Stimulated activated CD4-positive, alpha-beta T cell treated with anti-CD3 and anti-CD28 coated beads, Interleukin-4, amount 100 ng/mL, for 24 hours (primary cell): ENCODE measurements around the gene DUSP3.
A peak's percentile ranks its signal among the peaks of the same experiment; 100 is the strongest.

ENCODE experiments used
- DNase-seq: peaks from one replicate; pipeline ENCODE4 v3.0.0-alpha.2; 2020

Gene DUSP3

GRCh38 chr17:43767713-43768059, 11.1 kb downstream of the DUSP3 start:
- DNase-seq, result no peak

DNA sequence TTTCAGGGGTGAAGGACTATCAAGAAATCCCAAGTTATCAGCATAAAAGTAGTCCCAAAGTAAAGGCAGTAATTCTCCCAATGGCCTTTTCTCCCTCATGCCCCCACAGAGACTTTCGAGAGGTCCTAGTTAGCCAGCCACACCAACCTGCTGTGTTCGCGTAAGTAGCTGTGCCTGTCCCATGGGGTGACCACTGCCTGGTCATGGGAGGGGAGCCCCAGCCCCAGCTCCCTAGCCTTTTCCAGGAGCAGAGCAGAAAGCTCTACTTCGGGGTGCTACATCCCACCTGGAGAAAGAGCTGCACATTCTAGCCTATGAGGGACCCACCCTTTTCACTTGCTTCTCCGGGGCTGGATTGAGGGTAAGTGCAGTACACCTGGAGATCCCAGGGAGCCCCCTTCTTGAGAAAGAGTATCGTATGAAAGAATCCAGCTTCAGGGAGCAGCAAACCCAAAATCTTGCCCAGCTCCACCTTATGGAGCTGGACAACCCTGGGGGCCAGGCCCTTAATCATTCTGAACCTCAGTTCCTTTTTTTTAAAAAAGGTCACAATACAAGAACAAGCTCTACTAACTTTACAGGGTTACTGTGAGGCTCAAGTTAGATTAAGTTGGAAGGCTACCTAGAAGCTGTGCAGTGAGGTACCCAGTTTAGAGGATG, 11.6 kb downstream of the DUSP3 start:
- DNase-seq, result no peak

- DNase-seq, result peak; percentile 59
Observed at GRCh38 chr17:43766413-43767052, 12.2 kb downstream of the DUSP3 start.

DNA sequence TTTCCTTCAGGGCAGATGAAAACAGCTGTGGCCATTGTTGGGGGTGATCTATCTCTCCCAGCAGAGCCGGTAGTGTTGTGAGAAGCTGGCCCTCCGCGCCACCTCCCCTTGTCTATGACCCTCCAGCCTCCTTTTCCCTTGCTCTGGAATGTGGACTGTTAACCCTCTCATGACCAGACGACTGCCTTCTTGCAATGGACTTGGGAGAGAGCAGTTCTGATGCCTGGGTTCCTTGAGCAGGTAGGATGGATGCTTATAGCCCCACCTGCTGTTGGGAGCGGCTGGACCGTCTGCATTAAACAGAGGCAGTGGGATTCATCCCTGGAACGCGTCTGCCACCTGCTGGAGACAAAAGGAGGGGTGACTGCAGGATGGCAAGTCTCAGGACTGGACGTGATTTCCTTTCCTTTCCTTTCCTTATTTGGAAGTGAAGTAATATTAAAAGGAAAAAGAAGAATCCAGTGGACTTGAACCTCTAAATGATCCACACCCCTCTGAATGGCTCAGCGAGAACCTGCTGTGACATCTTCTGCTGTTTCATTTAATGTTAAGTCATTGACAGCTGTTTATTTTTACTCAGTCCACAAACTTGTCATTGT, 18.4 kb downstream of the DUSP3 start:
- peak; percentile 94 for DNase-seq

DNA sequence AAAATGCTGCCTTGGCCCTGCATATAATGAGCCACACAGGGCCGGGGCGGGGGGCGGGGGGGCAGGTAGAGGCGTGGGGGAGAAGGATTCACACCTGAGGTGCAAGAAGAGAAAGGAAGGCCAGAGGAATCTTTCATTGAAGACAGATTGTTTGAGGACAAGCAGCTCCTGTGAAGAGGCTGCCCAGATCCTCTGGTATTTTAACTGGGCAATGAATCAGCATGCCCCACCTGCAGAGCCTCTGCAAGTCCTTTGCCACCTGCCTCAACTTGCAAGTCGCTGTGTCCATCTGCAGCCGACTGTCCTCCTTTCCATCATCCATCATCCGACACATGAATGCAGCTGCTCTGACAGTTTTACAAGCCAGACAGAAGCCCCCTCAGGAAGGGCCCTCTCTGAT, 18.9 kb downstream of the DUSP3 start:
- no peak for DNase-seq

DNA sequence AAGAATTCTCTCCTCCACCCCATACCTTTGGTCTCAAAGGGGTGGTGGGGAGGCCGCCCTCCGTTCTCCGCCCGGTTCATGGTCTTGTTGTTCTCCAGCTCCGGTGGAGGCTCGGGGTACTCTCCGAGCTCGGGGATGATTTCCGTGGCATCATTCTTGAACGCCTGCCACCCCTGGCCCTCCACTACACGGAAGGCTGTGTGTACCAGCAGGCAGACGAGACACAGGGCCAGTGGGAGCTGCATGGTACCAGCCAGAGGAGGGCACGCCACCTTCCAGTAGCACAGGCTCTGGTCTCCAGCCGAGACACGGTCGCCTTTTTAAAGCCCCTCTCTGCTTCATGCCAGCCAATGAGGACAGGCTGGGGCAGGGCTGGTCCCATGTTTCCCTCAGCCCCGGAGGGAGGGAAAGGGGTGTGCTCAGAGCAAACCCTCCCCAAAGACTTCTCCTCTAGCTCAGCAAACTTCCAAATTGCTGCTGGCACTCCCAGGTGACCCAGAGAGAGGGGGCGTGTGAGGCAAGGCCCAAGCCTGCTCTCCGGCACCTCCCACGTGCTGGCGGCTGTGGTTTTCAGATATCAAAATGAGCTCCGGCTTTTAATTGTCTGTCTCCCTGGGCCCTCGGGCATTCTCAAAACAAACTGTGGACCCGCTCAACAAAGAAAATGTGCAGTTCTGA, 20.1 kb downstream of the DUSP3 start, which contains the start of gene SOST:
TSS of gene SOST (minus strand) at position 295 of the 678 bp plus-strand sequence. CDS start at position 245, 50 bp downstream.
- DNase-seq, result no peak

DNA sequence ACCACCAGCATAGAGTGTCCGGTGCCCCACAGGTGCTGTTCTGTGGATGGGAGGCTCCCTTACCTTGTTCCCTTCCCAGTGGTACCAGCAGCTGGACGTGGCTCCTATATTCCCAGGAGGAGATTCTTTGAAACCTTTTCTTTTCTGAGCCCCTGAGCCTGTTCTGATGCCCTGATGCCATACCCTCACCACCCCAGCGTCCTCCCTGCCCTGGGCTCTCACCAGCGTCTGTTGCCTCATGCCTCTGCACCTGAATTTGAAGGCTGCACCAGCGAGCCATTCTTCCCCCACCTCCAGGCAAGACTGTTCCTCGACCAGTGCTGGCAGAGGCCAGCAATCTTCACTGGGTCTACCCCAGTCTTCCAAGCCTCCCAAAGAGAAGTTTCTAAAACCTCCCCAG, 20.7 kb downstream of the DUSP3 start:
- no peak for DNase-seq

DNA sequence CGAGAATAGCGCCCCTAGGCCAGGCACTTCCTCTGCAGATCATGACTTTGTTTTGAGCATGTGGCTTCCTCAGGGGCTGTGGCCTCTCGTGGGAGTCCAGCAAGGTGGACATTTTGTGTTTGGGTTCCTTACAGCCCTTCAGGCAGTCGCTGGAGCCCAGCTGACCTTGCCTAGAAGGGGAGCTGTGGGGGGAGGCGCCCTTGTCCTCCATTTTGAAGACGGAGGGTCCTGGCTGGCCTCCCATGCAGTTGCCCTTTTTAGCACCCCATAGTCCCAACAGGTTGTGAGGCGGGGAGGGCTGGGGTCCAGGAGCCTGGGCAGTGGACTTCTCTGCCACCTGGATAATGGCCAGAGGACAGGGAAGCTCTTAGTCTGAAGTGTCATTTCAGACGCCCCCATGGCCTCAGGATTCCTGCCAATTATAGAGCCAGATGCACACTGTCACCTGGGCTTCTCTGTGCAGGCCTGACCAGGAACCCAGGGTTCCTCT, 21.6 kb downstream of the DUSP3 start:
- no peak for DNase-seq

DNA sequence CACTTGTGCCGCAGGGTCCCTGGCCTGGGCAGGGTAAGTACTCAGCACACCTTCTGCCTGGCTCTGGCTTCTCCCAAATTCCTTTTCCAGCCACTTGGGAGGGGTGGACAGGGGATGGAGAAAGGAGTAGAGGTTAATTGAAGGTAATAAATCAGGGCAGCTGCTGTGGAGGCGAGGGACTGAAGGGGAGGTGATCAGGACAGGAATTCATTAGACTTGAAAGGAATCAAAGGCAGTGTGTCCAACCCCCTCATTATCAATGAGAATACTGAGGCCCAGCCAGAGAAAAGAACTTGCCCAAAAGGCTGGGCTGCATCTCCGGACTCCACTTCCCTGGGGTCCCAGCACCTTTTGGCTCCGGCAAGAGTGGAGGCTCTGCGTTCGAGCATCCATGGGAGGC, 22.6 kb downstream of the DUSP3 start:
- no peak for DNase-seq

DNA sequence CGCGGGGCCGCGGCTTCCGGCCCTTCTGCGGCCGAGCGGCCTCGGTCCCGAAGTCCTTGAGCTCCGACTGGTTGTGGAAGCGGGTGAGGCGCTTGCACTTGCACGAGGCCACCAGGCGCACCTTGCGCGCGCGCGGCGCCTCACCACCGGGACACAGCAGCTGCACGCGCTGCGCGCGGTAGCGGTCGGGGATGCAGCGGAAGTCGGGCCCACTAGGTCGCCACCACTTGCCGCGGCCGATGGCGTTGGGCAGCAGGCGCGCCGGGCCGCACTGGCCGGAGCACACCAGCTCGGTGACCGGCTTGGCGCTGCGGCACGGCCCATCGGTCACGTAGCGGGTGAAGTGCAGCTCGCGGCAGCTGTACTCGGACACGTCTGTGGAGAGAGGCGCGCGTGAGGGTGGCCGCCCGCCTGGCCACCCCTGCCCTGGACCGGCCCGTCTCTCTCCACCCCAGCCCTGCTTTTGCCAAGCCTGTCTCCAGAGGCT, 23.3 kb downstream of the DUSP3 start:
- DNase-seq, result no peak

DNA sequence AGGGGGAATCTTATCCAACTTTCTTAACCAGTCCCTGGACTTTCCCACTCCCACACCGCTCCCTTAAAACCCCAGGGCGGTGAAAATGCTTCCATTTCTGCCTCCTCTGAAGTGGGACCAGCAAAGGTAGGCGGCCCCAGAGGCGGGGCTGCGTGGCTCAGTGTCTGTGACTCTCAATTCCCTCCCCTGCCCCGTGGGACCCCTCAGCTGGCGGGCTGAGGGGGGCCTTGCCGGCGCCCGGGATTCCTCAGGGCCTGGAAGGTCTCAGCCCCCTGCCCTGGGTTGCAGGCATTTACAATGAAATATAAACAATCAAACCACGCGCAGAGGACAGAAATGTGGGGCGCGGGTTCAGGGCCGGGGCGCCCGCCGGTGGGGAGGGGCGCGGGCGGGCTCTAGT, 23.8 kb downstream of the DUSP3 start:
- no peak for DNase-seq

GRCh38 chr17:43753493-43754129, 25.2 kb downstream of the DUSP3 start:
- DNase-seq, result no peak

GRCh38 chr17:43750153-43750552, 28.6 kb downstream of the DUSP3 start:
- DNase-seq, result no peak

- DNase-seq, result no peak
Observed at GRCh38 chr17:43745541-43745940, 33.2 kb downstream of the DUSP3 start.

DNA sequence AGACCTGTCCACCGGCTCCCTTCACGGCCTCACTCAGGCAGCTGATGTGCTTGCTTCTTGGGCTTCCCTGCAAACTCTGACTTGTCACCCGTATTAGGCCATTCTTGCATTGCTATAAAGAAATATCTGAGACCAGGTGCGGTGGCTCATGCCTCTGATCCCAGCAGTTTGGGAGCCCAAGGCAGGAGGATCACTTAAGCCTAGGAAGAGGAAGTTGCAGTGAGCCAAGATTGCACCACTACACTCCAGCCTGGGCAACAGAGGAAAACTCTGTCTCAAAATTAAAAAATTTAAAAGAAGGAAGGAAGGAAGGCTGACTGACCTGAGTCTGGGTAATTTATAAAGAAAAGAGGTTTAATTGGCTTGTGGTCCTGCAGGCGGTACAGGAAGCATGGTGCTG, 37.1 kb downstream of the DUSP3 start:
- no peak for DNase-seq

- no peak for DNase-seq
Observed at GRCh38 chr17:43740541-43740940, 38.2 kb downstream of the DUSP3 start.

- DNase-seq, result no peak
Observed at GRCh38 chr17:43737722-43738121, 41.1 kb downstream of the DUSP3 start.

DNA sequence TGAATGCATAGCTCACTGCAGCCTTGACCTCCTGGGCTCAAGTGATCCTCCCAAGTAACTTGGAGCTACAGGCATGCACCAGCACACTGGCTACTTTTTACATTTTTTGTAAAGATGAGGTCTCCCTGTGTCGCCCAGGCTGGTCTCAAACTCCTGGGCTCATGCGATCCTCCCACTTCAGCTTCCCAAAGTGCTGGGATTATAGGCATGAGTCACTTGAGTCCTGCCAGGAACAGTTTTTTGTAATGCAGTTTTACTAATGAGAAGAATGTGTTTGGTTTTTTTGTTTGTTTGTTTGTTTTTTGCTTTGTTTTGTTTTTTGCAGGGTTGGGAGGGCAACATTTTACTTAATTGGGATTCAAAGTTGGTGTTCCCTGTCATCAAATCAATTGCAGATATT, 42.4 kb downstream of the DUSP3 start:
- DNase-seq, result no peak

DNA sequence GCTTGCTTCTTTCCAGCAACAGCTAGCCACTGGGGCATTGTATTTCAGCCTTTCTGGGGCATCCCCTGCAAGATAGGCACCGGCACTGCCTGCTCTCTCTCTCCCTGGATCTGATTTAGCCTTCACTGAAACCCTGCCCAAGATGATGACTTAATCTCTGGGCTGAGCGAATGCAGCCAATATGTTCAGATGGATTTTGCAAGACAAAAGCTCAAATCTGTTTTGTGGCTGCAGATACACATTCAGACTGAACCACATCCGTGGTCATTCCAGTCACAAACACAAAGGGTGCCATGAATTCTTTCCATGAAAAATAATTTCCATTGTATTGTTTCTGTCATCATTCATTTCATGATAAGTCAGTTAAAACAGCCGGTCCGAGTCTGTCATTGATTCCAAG, 44.4 kb downstream of the DUSP3 start:
- no peak for DNase-seq

DNA sequence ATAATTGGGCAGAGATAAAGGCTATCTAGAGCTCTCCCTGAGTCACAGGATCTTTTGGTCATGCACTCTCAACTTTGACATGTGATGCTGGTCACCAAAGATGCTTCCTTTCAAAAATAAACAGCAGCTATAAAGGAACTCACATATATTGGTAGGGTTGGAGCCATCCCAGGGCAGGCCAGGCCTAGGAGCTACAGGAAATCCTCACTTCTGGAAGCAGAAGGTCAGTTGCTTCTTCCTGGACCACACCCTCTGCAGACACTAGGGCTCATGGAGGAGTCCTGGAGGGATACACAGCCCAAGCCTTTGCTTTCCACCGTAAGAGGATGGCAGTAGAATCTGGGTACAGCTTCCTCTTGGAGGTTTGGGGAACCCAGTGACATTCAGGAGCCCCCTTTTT, 44.8 kb downstream of the DUSP3 start:
- DNase-seq, result no peak

DNA sequence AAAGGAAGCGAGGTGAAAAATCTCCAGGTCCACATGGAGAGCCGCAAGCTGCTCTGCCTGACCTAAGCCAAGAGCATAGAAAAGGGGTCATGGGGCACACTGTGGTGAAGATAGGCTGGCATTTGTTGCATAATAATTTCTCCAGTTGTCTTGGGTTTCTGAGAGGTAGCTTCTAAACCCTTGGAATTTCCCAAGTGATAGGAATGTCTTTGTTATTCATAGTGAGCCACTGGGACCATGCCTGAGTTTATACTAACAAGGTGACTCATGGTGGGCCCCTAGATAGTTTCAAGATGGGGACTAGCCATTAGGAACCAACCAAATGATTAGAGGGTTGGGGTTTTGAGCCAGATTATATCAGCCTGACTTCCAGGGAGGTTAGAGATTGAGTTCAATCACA, 45.8 kb downstream of the DUSP3 start:
- DNase-seq, result no peak

DNA sequence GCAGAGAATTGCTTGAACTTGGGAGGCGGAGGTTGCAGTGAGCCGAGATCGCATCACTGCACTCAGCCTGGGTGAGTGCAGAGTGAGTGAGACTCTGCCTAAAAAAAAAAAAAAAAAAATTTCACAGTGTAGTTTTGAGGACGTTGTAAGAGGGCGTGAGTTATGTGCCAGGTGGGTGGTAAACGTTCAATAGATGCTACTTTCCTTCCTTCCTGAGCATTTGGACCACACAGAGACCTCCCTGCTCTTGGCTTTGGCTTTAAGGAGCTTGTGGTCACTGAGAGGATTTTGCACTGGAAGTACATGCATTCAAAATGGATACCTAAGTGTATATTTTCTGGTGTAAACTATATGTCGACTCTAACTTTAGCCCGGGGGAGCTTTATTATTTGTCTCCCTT, 50.7 kb downstream of the DUSP3 start:
- no peak for DNase-seq

DNA sequence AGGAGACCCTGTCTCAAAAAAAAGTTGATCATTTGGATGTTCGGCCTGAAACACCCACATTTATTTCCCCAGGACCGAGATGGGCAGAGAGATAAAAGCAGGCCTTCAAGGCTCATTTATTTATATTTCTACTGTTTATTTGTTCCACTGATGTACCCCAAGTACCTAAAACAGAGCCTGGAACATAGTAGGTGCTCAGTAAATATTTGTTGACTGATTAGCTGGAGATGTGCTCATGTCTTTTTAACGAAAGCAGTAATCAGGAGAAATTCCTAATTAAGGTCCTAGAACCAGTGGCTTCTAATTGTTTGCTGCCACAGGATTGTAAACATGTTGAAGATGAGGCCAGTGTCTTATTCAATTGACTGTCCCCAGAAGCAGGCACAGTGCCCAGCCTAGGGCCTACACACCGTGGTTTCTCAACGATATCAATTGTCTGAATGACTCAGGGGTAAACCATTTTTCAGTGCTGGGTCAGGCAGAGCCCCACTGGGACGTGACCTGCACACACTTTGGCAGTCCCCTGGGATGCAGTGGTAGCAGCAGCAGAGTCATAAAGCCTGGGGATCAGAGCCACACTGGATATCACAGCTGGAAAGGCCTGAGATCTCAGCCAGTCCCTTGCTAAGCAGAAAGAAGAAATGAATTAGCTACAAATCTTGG, 54.9 kb downstream of the DUSP3 start:
- no peak for DNase-seq
